Measurements from ENCODE around the gene DNAI7.

The DNAI7 gene

GRCh38 chr12:25195056-25195971 lies at the start of gene DNAI7, which contains the start of gene ETFRF1:
Gene DNAI7 (minus strand): TSS chr12:25195160. CDS start chr12:25195078, 82 bp downstream.
Gene ETFRF1 (plus strand): TSS chr12:25195237. CDS start chr12:25203957, 8,720 bp downstream.
- DNase-seq (ENCODE audit: low read depth, low spot score): peak; percentile 53
- H3K27ac ChIP-seq: peak within 1 kb of the TSS; percentile 60

- DNase-seq (ENCODE audit: low read depth, low spot score): no peak
- no peak overlapping the region for H3K27ac ChIP-seq
Observed at GRCh38 chr12:25243680-25243990, 48.7 kb upstream of the DNAI7 start.

- no peak for DNase-seq (ENCODE audit: low read depth, low spot score)
- H3K27ac ChIP-seq: peak overlapping the region; percentile 16
Observed at GRCh38 chr12:25242981-25243679, 48.2 kb upstream of the DNAI7 start.

GRCh38 chr12:25241167-25242020 lies 46.4 kb upstream of the DNAI7 start:
- H3K27ac ChIP-seq: no peak overlapping the region
- no peak for DNase-seq (ENCODE audit: low read depth, low spot score)

GRCh38 chr12:25236626-25237025 lies 41.7 kb upstream of the DNAI7 start:
- no peak overlapping the region for H3K27ac ChIP-seq
- no peak for DNase-seq (ENCODE audit: low read depth, low spot score)

- H3K27ac ChIP-seq: no peak overlapping the region
- no peak for DNase-seq (ENCODE audit: low read depth, low spot score)
Observed at GRCh38 chr12:25236190-25236589, 41.2 kb upstream of the DNAI7 start.

GRCh38 chr12:25213338-25213737 lies 18.4 kb upstream of the DNAI7 start:
- H3K27ac ChIP-seq: no peak overlapping the region
- DNase-seq (ENCODE audit: low read depth, low spot score): no peak

GRCh38 chr12:25208554-25208953 lies 13.6 kb upstream of the DNAI7 start:
- no peak overlapping the region for H3K27ac ChIP-seq
- no peak for DNase-seq (ENCODE audit: low read depth, low spot score)

GRCh38 chr12:25207846-25208245 lies 12.9 kb upstream of the DNAI7 start:
- DNase-seq (ENCODE audit: low read depth, low spot score): no peak
- H3K27ac ChIP-seq: no peak overlapping the region

- H3K27ac ChIP-seq: no peak overlapping the region
- no peak for DNase-seq (ENCODE audit: low read depth, low spot score)
Observed at GRCh38 chr12:25207411-25207810, 12.5 kb upstream of the DNAI7 start.

- no peak for DNase-seq (ENCODE audit: low read depth, low spot score)
- H3K27ac ChIP-seq: no peak overlapping the region
Observed at GRCh38 chr12:25202137-25202536, 7.2 kb upstream of the DNAI7 start.

- peak overlapping the region; percentile 39 for H3K27ac ChIP-seq
Observed at GRCh38 chr12:25200703-25201102, 5.7 kb upstream of the DNAI7 start.

GRCh38 chr12:25197608-25198007 lies 2.6 kb upstream of the DNAI7 start:
- DNase-seq (ENCODE audit: low read depth, low spot score): no peak
- H3K27ac ChIP-seq: no peak overlapping the region

More at GRCh38 chr12:25200703-25201102, 5.7 kb upstream of the DNAI7 start:
- DNase-seq (ENCODE audit: low read depth, low spot score): no peak

- H3K27ac ChIP-seq: no peak overlapping the region
- no peak for DNase-seq (ENCODE audit: low read depth, low spot score)
Observed at GRCh38 chr12:25194722-25195055, 271 bp downstream of the DNAI7 start.

- no peak overlapping the region for H3K27ac ChIP-seq
- DNase-seq (ENCODE audit: low read depth, low spot score): no peak
Observed at GRCh38 chr12:25194214-25194613, 746 bp downstream of the DNAI7 start.

- no peak overlapping the region for H3K27ac ChIP-seq
- DNase-seq (ENCODE audit: low read depth, low spot score): no peak
Observed at GRCh38 chr12:25190793-25191192, 4.2 kb downstream of the DNAI7 start.

GRCh38 chr12:25189656-25190055 lies 5.3 kb downstream of the DNAI7 start:
- DNase-seq (ENCODE audit: low read depth, low spot score): no peak
- H3K27ac ChIP-seq: no peak overlapping the region

- peak; percentile 44 for DNase-seq (ENCODE audit: low read depth, low spot score)
- no peak overlapping the region for H3K27ac ChIP-seq
Observed at GRCh38 chr12:25187781-25188180, 7.2 kb downstream of the DNAI7 start.

GRCh38 chr12:25186788-25187402 lies 8.1 kb downstream of the DNAI7 start:
- no peak overlapping the region for H3K27ac ChIP-seq
- no peak for DNase-seq (ENCODE audit: low read depth, low spot score)
